Measurements from ENCODE around the gene DUSP22.

Gene DUSP22

DNA sequence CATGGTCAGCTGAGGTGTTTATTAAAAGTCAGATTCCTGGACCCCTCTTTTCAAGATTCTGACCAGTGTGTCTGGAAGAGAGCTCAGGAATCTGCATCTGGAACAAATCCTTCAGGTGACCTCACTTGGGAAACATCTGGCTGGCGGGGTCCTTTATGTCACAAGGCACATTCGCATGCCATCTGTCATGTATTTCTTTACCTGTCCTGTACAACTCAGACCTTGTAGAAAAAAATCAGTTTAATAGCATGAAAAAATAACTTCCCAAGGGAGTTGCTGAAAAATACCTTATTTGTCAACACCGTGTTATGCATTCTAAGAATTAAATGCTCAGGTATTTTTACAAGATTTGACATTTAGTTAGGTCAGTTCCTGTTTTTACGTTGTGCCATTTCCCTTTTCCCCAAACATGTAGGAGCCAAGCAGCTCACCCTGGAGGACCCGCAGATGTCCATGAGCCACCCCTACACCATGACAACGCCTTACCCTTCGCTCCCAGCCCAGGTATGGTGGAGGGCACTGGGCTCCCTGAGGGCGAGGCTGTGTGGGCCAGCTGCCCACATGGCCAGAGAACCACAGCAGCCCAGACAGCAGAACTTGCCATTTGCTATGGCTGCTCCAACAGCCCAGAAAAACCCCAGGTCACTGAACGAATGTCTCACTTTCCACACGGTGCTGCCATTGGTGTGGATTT is 103.3 kb downstream of the DUSP22 start:
- DNase-seq (ENCODE audit: low read depth): no peak

GRCh38 chr6:396126-396520 is 103.8 kb downstream of the DUSP22 start:
- no peak for DNase-seq (ENCODE audit: low read depth)

GRCh38 chr6:397056-397455 is 104.8 kb downstream of the DUSP22 start:
- no peak for DNase-seq (ENCODE audit: low read depth)

DNA sequence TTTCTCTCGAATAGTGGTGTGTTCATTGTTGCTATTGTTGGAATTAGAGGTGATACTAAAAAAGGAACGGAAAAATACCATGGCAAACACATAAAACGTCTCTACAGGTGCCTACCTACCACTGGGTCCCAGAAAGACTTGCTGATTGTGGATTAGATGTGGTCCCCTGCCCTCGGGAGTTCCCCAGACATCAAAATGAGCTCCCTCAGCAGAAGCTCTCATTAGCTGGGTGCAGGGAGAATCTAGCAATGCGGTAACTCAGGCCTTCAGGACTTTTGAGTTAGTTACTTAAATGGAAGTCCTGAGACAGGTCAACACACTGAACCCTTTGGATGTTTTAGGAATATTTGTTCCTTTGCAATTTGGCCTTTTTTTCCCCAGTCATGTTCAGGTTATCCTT is 105.3 kb downstream of the DUSP22 start:
- no peak for DNase-seq (ENCODE audit: low read depth)

GRCh38 chr6:398065-398464 is 105.8 kb downstream of the DUSP22 start:
- no peak for DNase-seq (ENCODE audit: low read depth)

- no peak for DNase-seq (ENCODE audit: low read depth)
These were observed 106.3 kb downstream of the DUSP22 start for GRCh38 chr6:398558-399078.

GRCh38 chr6:399785-400534 is 107.7 kb downstream of the DUSP22 start:
- no peak for DNase-seq (ENCODE audit: low read depth)

- DNase-seq (ENCODE audit: low read depth): no peak
These were observed 108.5 kb downstream of the DUSP22 start for GRCh38 chr6:400815-401214.
